ENCODE measurements around the gene PGAP6.
"Not testable (repeated sequence)": the region's sequence is repeated elsewhere in the genome, so short reads cannot be mapped to it uniquely, and the experiment has no call there.

PGAP6 gene

DNA sequence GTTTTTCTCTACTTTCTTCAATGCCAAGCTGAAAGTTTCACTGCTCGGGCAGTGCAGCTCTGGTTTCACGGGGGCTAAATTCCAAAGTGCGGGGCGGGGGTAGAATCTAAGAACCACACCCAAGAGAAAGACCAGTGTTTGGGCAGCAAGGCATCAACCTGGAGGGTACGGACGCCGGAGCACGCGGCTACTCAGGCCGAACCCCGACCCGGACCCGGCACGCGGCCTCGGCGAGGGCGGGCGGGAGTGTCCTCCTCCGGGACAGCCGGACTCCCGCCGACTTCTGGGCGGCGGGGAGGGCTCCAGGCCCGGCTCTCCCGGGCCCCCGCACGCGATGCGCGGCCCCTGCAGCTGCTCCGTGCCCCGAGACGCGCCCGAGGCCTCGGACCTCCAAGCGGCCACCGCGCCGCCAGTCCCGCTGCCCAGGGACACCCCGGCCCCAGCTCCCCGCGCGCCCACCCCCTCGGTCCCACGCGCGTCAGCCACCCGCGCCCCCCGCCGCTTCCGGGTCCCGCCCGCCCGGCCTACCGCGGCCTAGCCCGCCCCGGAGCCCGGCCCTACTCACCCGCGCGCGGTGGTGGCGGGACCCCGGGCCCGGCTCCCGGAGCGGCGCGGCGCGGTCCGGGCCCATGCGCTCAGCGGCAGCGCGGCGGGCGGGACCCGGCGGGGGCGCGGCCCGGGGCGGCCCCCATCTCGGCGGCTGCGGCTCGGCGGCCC, 29.8 kb downstream of the PGAP6 start:
- no peak for DNase-seq (ENCODE audit: low read depth in 3 of 3)

GRCh38 chr16:350203-350602, 31.6 kb downstream of the PGAP6 start:
- no peak for DNase-seq (ENCODE audit: low read depth in 3 of 3)

GRCh38 chr16:349211-349610, 32.6 kb downstream of the PGAP6 start:
- no peak for DNase-seq (ENCODE audit: low read depth in 3 of 3)

GRCh38 chr16:348495-348894, 33.3 kb downstream of the PGAP6 start:
- not testable (repeated sequence) for DNase-seq (ENCODE audit: low read depth in 3 of 3)

DNA sequence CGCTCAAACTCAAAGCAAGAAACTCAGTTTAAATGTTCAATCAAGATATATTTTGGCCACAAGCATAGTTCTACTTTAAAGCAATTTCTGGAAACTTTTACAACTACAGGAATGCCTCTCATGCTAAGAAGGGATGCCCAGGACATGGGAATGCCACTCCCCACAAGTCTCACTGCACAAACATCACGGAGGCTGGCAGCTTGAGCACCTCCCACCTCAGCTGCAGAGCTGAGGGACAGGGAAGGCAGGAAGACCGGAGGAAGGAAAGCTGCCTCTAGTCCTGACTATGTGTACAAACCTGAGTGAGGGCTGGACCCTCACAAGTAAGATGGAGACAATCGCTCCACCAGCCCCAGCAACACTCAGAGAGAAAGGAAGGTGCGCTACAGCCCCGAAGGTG, 34.6 kb downstream of the PGAP6 start:
- DNase-seq (ENCODE audit: low read depth in 3 of 3) = no peak

DNA sequence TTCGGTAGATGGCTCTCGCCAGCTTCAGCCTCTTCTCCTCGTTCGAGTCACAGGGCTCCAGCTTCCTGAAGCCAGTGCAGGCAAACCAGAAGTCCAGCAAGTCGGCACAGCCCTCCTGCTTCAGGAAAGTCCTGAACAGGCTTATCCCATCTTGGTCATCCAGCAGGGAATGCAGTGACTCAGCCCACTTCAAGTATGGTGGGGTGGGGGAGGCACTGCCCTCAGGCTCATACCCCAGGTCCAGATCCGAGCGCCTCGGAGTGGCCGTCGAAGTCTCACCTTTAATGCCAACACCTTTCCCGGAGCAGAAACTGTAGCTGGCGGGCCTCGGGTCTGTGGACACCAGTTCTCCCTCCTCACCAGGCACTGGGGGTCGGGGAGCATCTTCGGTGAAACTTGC, 35.2 kb downstream of the PGAP6 start:
- DNase-seq (ENCODE audit: low read depth in 3 of 3) = no peak

DNA sequence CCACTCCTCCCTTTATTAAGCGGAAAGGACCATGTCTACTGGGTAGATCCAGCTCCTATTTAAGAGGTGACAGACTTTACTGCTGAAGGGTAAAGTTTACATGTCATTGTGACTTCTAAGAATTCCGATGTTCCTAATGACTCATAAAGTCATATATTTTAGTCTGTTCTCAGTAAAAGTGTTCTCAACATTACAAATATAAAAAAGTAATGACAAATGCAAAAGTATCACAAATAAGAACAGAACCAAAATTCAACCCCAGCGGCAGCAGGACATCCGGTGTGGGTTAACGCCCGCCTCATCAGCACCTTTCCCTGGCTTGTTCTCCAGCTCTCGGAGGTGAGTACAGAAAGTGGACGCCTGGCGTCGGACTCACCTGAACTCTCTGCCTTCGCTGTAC, 36.0 kb downstream of the PGAP6 start:
- DNase-seq (ENCODE audit: low read depth in 3 of 3) = no peak

- no peak for DNase-seq (ENCODE audit: low read depth in 3 of 3)
These were observed 39.1 kb downstream of the PGAP6 start for GRCh38 chr16:342455-343213.

- not testable (repeated sequence) for DNase-seq (ENCODE audit: low read depth in 3 of 3)
These were observed 39.8 kb downstream of the PGAP6 start for GRCh38 chr16:341974-342336.

DNA sequence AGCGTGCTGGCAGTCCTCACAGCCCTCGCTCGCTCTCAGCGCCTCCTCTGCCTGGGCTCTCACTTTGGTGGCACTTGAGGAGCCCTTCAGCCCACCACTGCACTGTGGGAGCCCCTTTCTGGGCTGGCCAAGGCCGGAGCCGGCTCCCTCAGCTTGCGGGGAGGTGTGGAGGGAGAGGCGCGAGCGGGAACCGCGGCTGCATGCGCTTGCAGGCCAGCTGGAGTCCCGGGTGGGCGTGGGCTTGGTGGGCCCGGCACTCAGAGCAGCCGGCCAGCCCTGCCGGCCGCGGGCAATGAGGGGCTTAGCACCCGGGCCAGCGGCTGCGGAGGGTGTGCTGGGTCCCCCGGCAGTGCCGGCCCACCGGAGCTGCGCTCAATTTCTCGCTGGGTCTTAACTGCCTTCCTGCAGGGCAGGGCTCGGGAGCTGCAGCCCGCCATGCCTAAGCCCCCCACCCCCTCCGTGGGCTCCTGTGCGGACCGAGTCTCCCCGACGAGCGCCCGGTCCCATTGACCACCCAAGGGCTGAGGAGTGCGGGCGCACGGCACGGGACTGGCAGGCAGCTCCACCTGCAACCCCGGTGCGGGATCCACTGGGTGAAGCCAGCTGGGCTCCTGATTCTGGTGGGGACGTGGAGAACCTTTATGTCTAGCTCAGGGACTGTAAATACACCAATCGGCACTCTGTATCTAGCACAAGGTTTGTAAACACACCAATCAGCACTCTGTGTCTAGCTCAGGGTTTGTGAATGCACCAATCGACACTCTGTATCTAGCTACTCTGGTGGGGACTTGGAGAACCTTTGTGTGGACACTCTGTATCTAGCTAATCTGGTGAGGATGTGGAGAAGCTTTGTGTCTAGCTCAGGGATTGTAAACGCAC, 40.4 kb downstream of the PGAP6 start:
- DNase-seq (ENCODE audit: low read depth in 3 of 3) = not testable (repeated sequence)

GRCh38 chr16:340370-341091, 41.2 kb downstream of the PGAP6 start:
- no peak for DNase-seq (ENCODE audit: low read depth in 3 of 3)

GRCh38 chr16:339680-340079, 42.1 kb downstream of the PGAP6 start:
- no peak for DNase-seq (ENCODE audit: low read depth in 3 of 3)

GRCh38 chr16:337975-338575, 43.7 kb downstream of the PGAP6 start:
- DNase-seq (ENCODE audit: low read depth in 3 of 3) = no peak

GRCh38 chr16:337437-337836, 44.3 kb downstream of the PGAP6 start:
- DNase-seq (ENCODE audit: low read depth in 3 of 3) = no peak

DNA sequence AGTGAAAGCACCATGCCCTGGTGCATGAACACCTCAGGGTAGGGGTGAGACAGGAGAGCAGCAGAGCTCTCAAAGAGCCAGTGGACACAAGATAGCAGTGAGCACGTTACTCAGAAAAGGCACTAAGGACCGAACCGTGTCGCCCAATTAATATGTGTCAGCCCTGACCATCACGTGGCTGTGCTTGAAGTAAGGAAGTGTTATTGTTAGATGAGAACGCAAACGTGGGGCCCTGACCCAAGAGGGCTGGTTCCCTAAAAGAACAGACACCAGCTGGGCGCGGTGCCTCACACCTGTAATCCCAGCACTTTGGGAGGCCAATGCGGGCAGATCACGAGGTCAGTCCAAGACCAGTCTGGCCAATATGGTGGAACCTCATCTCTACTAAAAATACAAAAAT, 45.5 kb downstream of the PGAP6 start:
- DNase-seq (ENCODE audit: low read depth in 3 of 3) = no peak

GRCh38 chr16:334861-335632, 46.7 kb downstream of the PGAP6 start:
- not testable (repeated sequence) for DNase-seq (ENCODE audit: low read depth in 3 of 3)

- DNase-seq (ENCODE audit: low read depth in 3 of 3) = not testable (repeated sequence)
These were observed 47.5 kb downstream of the PGAP6 start for GRCh38 chr16:334164-334832.

DNA sequence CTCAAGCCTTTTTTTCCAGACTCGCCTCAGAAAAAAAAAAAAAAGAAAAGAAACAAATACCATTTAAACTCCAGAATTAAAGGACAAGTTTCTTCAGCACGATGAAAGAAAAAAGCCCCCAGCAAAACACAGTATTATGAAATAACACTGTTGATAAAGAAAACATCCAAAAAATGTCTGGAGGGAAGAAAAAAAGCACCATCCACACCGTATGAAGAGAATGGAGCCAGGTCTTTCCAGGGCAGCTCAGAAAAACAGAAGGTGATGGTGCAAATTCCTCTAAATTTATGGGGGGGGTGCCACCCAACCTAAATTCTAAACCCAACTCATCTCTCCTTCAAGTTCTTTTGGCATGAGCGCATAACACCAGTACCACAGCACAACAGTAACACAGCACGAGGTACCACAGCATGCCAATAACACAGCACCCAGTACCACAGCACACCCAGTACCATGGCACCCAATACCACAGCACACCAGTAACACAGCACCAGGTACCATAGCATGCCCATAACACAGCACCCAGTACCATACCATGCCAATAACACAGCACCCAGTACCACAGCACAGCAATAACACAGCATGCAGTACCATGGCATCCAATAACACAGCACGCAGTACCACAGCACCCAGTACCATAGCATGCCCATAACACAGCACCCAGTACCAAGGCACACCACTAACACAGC, 48.2 kb downstream of the PGAP6 start:
- DNase-seq (ENCODE audit: low read depth in 3 of 3) = no peak

- not testable (repeated sequence) for DNase-seq (ENCODE audit: low read depth in 3 of 3)
These were observed 50.5 kb downstream of the PGAP6 start for GRCh38 chr16:331181-331814.
